ENCODE data around the gene GRID2. TPM values are rescaled to one million over a fixed set of nuclear protein-coding genes. Genes with fewer than 3 reads are reported as not detected.

Gene GRID2
- total RNA-seq, 1 donor from 2014 or later: 11.6 TPM

- Mint-ChIP-seq H3K9me3 (ENCODE audit: unreplicated experiment) (no peaks in the 10 kb centered on the region), H3K36me3 (ENCODE audit: low read depth, unreplicated experiment) (no peaks in the 10 kb centered on the region), H3K4me1 (ENCODE audit: unreplicated experiment) (peaks cover 14% of the 10 kb centered on the region), H3K27me3 (ENCODE audit: unreplicated experiment) (no peaks in the 10 kb centered on the region), H3K27ac (ENCODE audit: unreplicated experiment) (no peak overlapping the region), H3K4me3 (ENCODE audit: unreplicated experiment) (no peak overlapping the region)
- no peak for TF ChIP-seq CTCF (IDR thresholded peaks at IDR 0.05; ENCODE audit: unreplicated experiment)
- no peak for DNase-seq (ENCODE audit: low spot score)
Measured at GRCh38 chr4:92524131-92524530, 220.4 kb downstream of the GRID2 start.

- H3K4me1 Mint-ChIP-seq (ENCODE audit: unreplicated experiment): peaks cover 8% of the 10 kb centered on the region
- no peak for DNase-seq (ENCODE audit: low spot score)
- H3K36me3 Mint-ChIP-seq (ENCODE audit: low read depth, unreplicated experiment): no peaks in the 10 kb centered on the region
- H3K27me3 Mint-ChIP-seq (ENCODE audit: unreplicated experiment): no peaks in the 10 kb centered on the region
- no peak for TF ChIP-seq CTCF (IDR thresholded peaks at IDR 0.05; ENCODE audit: unreplicated experiment)
- no peak overlapping the region for H3K4me3 Mint-ChIP-seq (ENCODE audit: unreplicated experiment)
- H3K9me3 Mint-ChIP-seq (ENCODE audit: unreplicated experiment): no peaks in the 10 kb centered on the region
- peak overlapping the region; percentile 28 for H3K27ac Mint-ChIP-seq (ENCODE audit: unreplicated experiment)
Measured at GRCh38 chr4:92528541-92528940, 224.8 kb downstream of the GRID2 start.

- Mint-ChIP-seq H3K36me3 (ENCODE audit: low read depth, unreplicated experiment) (no peaks in the 10 kb centered on the region), H3K9me3 (ENCODE audit: unreplicated experiment) (no peaks in the 10 kb centered on the region), H3K4me1 (ENCODE audit: unreplicated experiment) (peaks cover 8% of the 10 kb centered on the region), H3K27ac (ENCODE audit: unreplicated experiment) (no peak overlapping the region), H3K27me3 (ENCODE audit: unreplicated experiment) (no peaks in the 10 kb centered on the region), H3K4me3 (ENCODE audit: unreplicated experiment) (no peak overlapping the region)
- TF ChIP-seq CTCF (IDR thresholded peaks at IDR 0.05; ENCODE audit: unreplicated experiment): no peak
- no peak for DNase-seq (ENCODE audit: low spot score)
Measured at GRCh38 chr4:92529510-92529909, 225.7 kb downstream of the GRID2 start.

- Mint-ChIP-seq H3K4me3 (ENCODE audit: unreplicated experiment) (no peak overlapping the region), H3K27ac (ENCODE audit: unreplicated experiment) (no peak overlapping the region), H3K4me1 (ENCODE audit: unreplicated experiment) (no peaks in the 10 kb centered on the region)
Measured at GRCh38 chr4:92535599-92535998, 231.8 kb downstream of the GRID2 start.

GRCh38 chr4:92551616-92552015 lies 247.8 kb downstream of the GRID2 start:
- H3K4me3 Mint-ChIP-seq (ENCODE audit: unreplicated experiment): no peak overlapping the region
- H3K27me3 Mint-ChIP-seq (ENCODE audit: unreplicated experiment): no peaks in the 10 kb centered on the region
- H3K9me3 Mint-ChIP-seq (ENCODE audit: unreplicated experiment): no peaks in the 10 kb centered on the region
- no peaks in the 10 kb centered on the region for H3K4me1 Mint-ChIP-seq (ENCODE audit: unreplicated experiment)
- no peak for TF ChIP-seq CTCF (IDR thresholded peaks at IDR 0.05; ENCODE audit: unreplicated experiment)
- no peak for DNase-seq (ENCODE audit: low spot score)
- no peaks in the 10 kb centered on the region for H3K36me3 Mint-ChIP-seq (ENCODE audit: low read depth, unreplicated experiment)
- no peak overlapping the region for H3K27ac Mint-ChIP-seq (ENCODE audit: unreplicated experiment)

More at GRCh38 chr4:92535599-92535998, 231.8 kb downstream of the GRID2 start:
- no peak for DNase-seq (ENCODE audit: low spot score)
- no peaks in the 10 kb centered on the region for H3K27me3 Mint-ChIP-seq (ENCODE audit: unreplicated experiment)
- no peaks in the 10 kb centered on the region for H3K9me3 Mint-ChIP-seq (ENCODE audit: unreplicated experiment)
- no peak for TF ChIP-seq CTCF (IDR thresholded peaks at IDR 0.05; ENCODE audit: unreplicated experiment)
- no peaks in the 10 kb centered on the region for H3K36me3 Mint-ChIP-seq (ENCODE audit: low read depth, unreplicated experiment)
